GM23338 (cell line): ENCODE measurements around the gene ATF1.

ENCODE experiments used
- CREB1 ChIP-seq: fragments of 250-450 bp; sonication (Bioruptor Pico); IDR thresholded peaks from 2 replicates; pipeline ENCODE4 v1.5.0; 2020; ENCODE audit warnings: low read depth, mild to moderate bottlenecking, moderate library complexity
- EZH2 ChIP-seq: fragments of 200-600 bp; sonication (generic); IDR thresholded peaks from one replicate; pipeline ENCODE4 v1.8.0; 2017; ENCODE audit warnings: antibody characterized with exemption, mild to moderate bottlenecking, low read depth; ENCODE audit not compliant: unreplicated experiment
- EZH2phosphoT487 ChIP-seq: fragments of 200-600 bp; sonication (generic); IDR thresholded peaks from one replicate; pipeline ENCODE4 v1.8.1; 2018; ENCODE audit warnings: antibody characterized with exemption; ENCODE audit not compliant: unreplicated experiment
- POLR2AphosphoS5 ChIP-seq: IDR thresholded peaks from 2 replicates; pipeline ENCODE4 v1.6.1; 2016; ENCODE audit warnings: antibody characterized with exemption, low read depth
- STAT1 ChIP-seq: IDR thresholded peaks from one replicate; pipeline ENCODE4 v1.6.1; 2016; ENCODE audit warnings: antibody characterized with exemption; ENCODE audit not compliant: unreplicated experiment
- ZNF114 ChIP-seq: fragments of 250-450 bp; sonication (Bioruptor Pico); IDR thresholded peaks from 2 replicates; pipeline ENCODE4 v1.5.0; 2020; ENCODE audit warnings: mild to moderate bottlenecking, moderate library complexity
- ZNF331 ChIP-seq: fragments of 250-450 bp; sonication (Bioruptor Pico); IDR thresholded peaks from 2 replicates; pipeline ENCODE4 v1.5.0; 2020; ENCODE audit warnings: low read depth, mild to moderate bottlenecking, moderate library complexity
- TF ChIP-seq, protein P1 (sequence below), 2 experiments: fragments of 200-600 bp in 1 of 2; sonication (generic) in 1 of 2; conservative IDR thresholded peaks; 2 replicates each; pipeline versions ENCODE4 v1.5.1 to v1.6.1; 2016 to 2017; ENCODE audit warnings: antibody characterized with exemption in 2 of 2, low read depth in 2 of 2, mild to moderate bottlenecking in 2 of 2, moderate library complexity in 1 of 2
- TF ChIP-seq, protein P2 (sequence below): IDR thresholded peaks from one replicate; pipeline ENCODE4 v1.6.1; 2018; ENCODE audit warnings: antibody characterized with exemption; ENCODE audit not compliant: unreplicated experiment
- TF ChIP-seq, protein P3 (sequence below): IDR thresholded peaks from 2 replicates; pipeline ENCODE4 v1.6.1; 2016; ENCODE audit warnings: antibody characterized with exemption

DNA sequence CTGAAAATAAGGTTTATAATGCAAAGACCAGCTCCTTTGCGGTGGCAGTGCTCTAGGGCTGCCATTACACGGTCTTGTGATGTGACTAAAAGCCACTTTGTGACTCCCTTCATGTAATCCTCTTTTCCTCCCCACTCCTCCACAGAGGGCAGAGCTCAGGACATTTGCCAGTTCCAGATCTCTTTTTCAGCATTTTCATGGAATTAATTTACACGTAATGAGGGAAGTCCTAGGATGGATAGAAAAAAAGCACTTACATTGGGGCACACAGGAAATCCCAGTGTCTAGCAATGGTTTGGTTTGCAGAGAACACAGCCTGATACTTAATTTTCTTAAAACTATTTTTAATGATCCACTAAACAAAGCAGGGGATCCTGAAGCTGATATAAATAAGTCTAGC, 17.5 kb upstream of the ATF1 start:
- TF ChIP-seq, protein P1, sequence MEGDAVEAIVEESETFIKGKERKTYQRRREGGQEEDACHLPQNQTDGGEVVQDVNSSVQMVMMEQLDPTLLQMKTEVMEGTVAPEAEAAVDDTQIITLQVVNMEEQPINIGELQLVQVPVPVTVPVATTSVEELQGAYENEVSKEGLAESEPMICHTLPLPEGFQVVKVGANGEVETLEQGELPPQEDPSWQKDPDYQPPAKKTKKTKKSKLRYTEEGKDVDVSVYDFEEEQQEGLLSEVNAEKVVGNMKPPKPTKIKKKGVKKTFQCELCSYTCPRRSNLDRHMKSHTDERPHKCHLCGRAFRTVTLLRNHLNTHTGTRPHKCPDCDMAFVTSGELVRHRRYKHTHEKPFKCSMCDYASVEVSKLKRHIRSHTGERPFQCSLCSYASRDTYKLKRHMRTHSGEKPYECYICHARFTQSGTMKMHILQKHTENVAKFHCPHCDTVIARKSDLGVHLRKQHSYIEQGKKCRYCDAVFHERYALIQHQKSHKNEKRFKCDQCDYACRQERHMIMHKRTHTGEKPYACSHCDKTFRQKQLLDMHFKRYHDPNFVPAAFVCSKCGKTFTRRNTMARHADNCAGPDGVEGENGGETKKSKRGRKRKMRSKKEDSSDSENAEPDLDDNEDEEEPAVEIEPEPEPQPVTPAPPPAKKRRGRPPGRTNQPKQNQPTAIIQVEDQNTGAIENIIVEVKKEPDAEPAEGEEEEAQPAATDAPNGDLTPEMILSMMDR (conservative IDR thresholded peaks at IDR 0.05; ENCODE audit: low read depth in 2 of 2), result no peak
- TF ChIP-seq EZH2, result no peak
- no peak for TF ChIP-seq POLR2AphosphoS5
- no peak for TF ChIP-seq ZNF114 (CRISPR knock-in tag)
- TF ChIP-seq, protein P2, sequence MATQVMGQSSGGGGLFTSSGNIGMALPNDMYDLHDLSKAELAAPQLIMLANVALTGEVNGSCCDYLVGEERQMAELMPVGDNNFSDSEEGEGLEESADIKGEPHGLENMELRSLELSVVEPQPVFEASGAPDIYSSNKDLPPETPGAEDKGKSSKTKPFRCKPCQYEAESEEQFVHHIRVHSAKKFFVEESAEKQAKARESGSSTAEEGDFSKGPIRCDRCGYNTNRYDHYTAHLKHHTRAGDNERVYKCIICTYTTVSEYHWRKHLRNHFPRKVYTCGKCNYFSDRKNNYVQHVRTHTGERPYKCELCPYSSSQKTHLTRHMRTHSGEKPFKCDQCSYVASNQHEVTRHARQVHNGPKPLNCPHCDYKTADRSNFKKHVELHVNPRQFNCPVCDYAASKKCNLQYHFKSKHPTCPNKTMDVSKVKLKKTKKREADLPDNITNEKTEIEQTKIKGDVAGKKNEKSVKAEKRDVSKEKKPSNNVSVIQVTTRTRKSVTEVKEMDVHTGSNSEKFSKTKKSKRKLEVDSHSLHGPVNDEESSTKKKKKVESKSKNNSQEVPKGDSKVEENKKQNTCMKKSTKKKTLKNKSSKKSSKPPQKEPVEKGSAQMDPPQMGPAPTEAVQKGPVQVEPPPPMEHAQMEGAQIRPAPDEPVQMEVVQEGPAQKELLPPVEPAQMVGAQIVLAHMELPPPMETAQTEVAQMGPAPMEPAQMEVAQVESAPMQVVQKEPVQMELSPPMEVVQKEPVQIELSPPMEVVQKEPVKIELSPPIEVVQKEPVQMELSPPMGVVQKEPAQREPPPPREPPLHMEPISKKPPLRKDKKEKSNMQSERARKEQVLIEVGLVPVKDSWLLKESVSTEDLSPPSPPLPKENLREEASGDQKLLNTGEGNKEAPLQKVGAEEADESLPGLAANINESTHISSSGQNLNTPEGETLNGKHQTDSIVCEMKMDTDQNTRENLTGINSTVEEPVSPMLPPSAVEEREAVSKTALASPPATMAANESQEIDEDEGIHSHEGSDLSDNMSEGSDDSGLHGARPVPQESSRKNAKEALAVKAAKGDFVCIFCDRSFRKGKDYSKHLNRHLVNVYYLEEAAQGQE, result no peak
- no peak for TF ChIP-seq EZH2phosphoT487
- no peak for TF ChIP-seq CREB1 (CRISPR knock-in tag)
- TF ChIP-seq, protein P3, sequence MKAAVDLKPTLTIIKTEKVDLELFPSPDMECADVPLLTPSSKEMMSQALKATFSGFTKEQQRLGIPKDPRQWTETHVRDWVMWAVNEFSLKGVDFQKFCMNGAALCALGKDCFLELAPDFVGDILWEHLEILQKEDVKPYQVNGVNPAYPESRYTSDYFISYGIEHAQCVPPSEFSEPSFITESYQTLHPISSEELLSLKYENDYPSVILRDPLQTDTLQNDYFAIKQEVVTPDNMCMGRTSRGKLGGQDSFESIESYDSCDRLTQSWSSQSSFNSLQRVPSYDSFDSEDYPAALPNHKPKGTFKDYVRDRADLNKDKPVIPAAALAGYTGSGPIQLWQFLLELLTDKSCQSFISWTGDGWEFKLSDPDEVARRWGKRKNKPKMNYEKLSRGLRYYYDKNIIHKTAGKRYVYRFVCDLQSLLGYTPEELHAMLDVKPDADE, result no peak
- no peak for TF ChIP-seq ZNF331 (CRISPR knock-in tag)
- no peak for TF ChIP-seq STAT1
